OCI-LY3 (cell line): ENCODE results near the gene DUT.

Source experiments
- H2AFZ ChIP-seq: fragments of 200-600, 300-600 bp; shearing (Covaris generic); 2 replicates; pipeline ENCODE4 v1.6.0; 2014; ENCODE audit warnings: antibody characterized with exemption, low read depth, low read length
- H3K27ac ChIP-seq: fragments of 200-600, 300-600 bp; sonication (generic); 2 replicates; pipeline ENCODE4 v1.5.1; 2014; ENCODE audit warnings: mild to moderate bottlenecking, low read length, moderate library complexity, mixed read lengths
- H3K27me3 ChIP-seq: fragments of 200-600, 300-600 bp; sonication (generic); 2 replicates; pipeline ENCODE4 v1.6.1; 2014; ENCODE audit warnings: low read depth, low read length, mixed read lengths
- H3K36me3 ChIP-seq: fragments of 200-600, 300-600 bp; sonication (generic); replicated peaks from 2 replicates; pipeline ENCODE3; 2014; ENCODE audit warnings: low read depth, low read length, mixed read lengths
- H3K4me1 ChIP-seq: fragments of 300-600, 200-600 bp; sonication (generic); 2 replicates; pipeline ENCODE4 v1.6.1; 2014; ENCODE audit warnings: low read length, mixed read lengths
- H3K4me2 ChIP-seq: fragments of 200-600, 300-600 bp; sonication (generic); 2 replicates; pipeline ENCODE4 v1.6.1; 2014; ENCODE audit warnings: low read length, mixed read lengths
- H3K4me3 ChIP-seq: fragments of 300-600, 200-600 bp; sonication (generic); 2 replicates; pipeline ENCODE4 v1.5.1; 2014; ENCODE audit warnings: antibody characterized with exemption, mild to moderate bottlenecking, low read length, moderate library complexity
- H3K79me2 ChIP-seq: fragments of 300-600, 200-600 bp; shearing (Covaris generic); 2 replicates; pipeline ENCODE4 v1.6.1; 2014; ENCODE audit warnings: mild to moderate bottlenecking, low read length, mixed read lengths
- H3K9ac ChIP-seq: fragments of 300-600, 200-600 bp; shearing (Covaris generic); 2 replicates; pipeline ENCODE4 v1.6.0; 2014; ENCODE audit warnings: mild to moderate bottlenecking, low read length, moderate library complexity
- H3K9me3 ChIP-seq: fragments of 200-600, 300-600 bp; shearing (Covaris generic); 2 replicates; pipeline ENCODE4 v1.6.1; 2014; ENCODE audit warnings: low read length, mixed read lengths; ENCODE audit not compliant: insufficient read depth
- H4K20me1 ChIP-seq: fragments of 200-600, 300-600 bp; sonication (generic); 2 replicates; pipeline ENCODE4 v1.6.1; 2016; ENCODE audit warnings: low read length, mixed read lengths; ENCODE audit not compliant: insufficient read depth
- EZH2phosphoT487 ChIP-seq: fragments of 200-600 bp; shearing (Covaris generic); IDR thresholded peaks from 2 replicates; pipeline ENCODE4 v1.6.1; 2018; ENCODE audit warnings: antibody characterized with exemption, mixed run types, low read depth
- TF ChIP-seq, protein P1 (sequence below): fragments of 200-600, 300-600 bp; sonication (generic); IDR thresholded peaks from 2 replicates; pipeline ENCODE4 v1.5.1; 2014; ENCODE audit warnings: antibody characterized with exemption, low read length, low read depth

The DUT gene

DNA sequence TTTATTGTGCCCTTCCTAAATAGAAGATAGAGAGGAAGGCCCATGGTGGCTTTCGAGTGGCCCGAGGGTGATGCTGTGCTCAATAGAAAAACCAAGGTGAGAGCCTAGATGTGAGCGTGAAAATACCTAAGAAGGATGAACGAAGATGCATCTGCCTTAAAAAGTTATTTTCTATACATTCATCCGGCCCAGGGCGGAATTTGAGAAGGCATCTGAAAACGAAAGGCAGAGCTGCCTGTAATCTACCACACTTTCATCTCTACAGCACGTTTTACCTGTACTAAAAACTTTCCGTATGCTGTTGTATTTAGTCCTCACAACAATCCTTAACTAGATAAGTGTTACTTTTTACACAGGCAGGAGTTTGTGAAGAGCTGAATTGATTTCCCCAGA, 1.4 kb downstream of the DUT start:
- Histone ChIP-seq H4K20me1 (peaks cover 25% of the 10 kb centered on the region), H3K9me3 (no peaks in the 10 kb centered on the region), H3K4me1 (peaks cover 21% of the 10 kb centered on the region), H3K79me2 (peaks cover 70% of the 10 kb centered on the region), H3K9ac (peak overlapping the region; percentile 97), H3K4me3 (peak overlapping the region; percentile 95), H3K4me2 (peak overlapping the region; percentile 85), H3K27ac (peak overlapping the region; percentile 82), H3K27me3 (no peaks in the 10 kb centered on the region), H2AFZ (no peak overlapping the region), H3K36me3 (peaks cover 40% of the 10 kb centered on the region)
- TF ChIP-seq EZH2phosphoT487, result no peak
- TF ChIP-seq, protein P1, sequence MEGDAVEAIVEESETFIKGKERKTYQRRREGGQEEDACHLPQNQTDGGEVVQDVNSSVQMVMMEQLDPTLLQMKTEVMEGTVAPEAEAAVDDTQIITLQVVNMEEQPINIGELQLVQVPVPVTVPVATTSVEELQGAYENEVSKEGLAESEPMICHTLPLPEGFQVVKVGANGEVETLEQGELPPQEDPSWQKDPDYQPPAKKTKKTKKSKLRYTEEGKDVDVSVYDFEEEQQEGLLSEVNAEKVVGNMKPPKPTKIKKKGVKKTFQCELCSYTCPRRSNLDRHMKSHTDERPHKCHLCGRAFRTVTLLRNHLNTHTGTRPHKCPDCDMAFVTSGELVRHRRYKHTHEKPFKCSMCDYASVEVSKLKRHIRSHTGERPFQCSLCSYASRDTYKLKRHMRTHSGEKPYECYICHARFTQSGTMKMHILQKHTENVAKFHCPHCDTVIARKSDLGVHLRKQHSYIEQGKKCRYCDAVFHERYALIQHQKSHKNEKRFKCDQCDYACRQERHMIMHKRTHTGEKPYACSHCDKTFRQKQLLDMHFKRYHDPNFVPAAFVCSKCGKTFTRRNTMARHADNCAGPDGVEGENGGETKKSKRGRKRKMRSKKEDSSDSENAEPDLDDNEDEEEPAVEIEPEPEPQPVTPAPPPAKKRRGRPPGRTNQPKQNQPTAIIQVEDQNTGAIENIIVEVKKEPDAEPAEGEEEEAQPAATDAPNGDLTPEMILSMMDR, result no peak

DNA sequence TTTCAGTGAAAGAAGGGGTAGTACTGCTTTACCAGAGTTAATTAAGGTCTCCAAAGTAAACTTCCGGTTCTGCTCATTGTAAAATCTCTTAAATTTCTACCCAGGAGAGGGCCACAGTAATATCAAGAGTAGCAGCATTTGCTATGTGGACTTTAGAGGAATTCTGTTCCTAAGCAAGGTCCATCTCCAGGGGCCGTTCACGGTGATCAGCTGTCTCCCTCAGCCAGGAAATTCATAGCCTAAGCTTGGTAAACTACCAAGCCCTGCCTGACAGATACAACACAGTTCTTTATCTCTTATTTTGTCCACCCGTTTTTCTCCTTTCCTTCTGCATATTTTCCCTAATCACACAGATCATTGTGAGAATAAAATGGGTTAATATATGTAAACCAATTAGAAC, 2.3 kb downstream of the DUT start:
- Histone ChIP-seq H3K36me3 (peaks cover 44% of the 10 kb centered on the region), H3K4me3 (peak overlapping the region; percentile 95), H3K9me3 (no peaks in the 10 kb centered on the region), H3K4me2 (peak overlapping the region; percentile 85), H4K20me1 (peaks cover 30% of the 10 kb centered on the region), H3K27me3 (no peaks in the 10 kb centered on the region), H3K9ac (peak overlapping the region; percentile 97), H3K79me2 (peaks cover 77% of the 10 kb centered on the region), H2AFZ (no peak overlapping the region), H3K27ac (no peak overlapping the region), H3K4me1 (peaks cover 21% of the 10 kb centered on the region)
- TF ChIP-seq, protein P1, result no peak
- TF ChIP-seq EZH2phosphoT487, result no peak

DNA sequence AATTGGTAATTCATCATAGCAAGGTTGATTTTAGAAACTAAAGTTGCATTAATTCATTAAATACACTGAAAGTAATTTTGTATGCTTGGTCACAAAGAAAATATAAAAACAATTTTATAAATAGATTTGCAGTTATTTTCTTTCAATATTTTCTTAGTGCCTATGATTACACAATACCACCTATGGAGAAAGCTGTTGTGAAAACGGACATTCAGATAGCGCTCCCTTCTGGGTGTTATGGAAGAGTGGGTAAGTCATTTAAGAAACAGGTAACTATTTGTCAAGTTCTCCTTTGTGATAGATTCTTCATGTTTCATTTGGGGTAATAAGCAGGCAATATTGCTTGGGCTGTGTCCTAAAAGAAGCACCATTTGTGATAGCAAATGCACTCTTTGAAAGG, 3.0 kb downstream of the DUT start:
- Histone ChIP-seq H3K4me2 (no peak overlapping the region), H3K4me1 (peaks cover 21% of the 10 kb centered on the region), H3K79me2 (peaks cover 77% of the 10 kb centered on the region), H2AFZ (no peak overlapping the region), H3K9ac (no peak overlapping the region), H3K9me3 (no peaks in the 10 kb centered on the region), H3K27ac (no peak overlapping the region), H4K20me1 (peaks cover 33% of the 10 kb centered on the region), H3K36me3 (peaks cover 48% of the 10 kb centered on the region), H3K27me3 (no peaks in the 10 kb centered on the region), H3K4me3 (no peak overlapping the region)
- no peak for TF ChIP-seq EZH2phosphoT487
- TF ChIP-seq, protein P1, result no peak

DNA sequence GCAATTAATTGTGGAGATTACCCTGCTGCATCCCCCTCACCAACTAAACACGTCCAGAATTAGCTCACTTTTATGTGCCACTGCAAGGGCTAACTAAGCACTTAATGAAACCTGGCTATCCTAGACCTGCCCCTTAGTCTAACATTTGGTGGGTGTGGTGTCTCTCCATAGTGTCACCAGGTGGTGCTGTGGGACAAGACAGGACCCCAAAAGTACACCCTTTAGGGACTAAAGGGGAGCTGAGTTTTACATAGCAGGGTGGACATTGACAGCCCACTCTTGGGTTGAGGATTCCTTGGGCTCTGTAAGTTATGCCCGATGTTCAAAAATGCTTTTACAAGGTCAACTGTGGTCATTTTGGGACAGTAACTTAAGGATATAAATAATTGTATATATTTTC, 5.7 kb downstream of the DUT start:
- peaks cover 54% of the 10 kb centered on the region for H3K79me2 ChIP-seq
- TF ChIP-seq, protein P1, result peak; percentile 52
- TF ChIP-seq EZH2phosphoT487, result no peak
- H3K27ac ChIP-seq, result no peak overlapping the region
- H3K9me3 ChIP-seq, result no peaks in the 10 kb centered on the region
- no peak overlapping the region for H2AFZ ChIP-seq
- no peak overlapping the region for H3K4me3 ChIP-seq
- peaks cover 67% of the 10 kb centered on the region for H3K36me3 ChIP-seq
- H3K4me1 ChIP-seq, result peaks cover 21% of the 10 kb centered on the region
- H4K20me1 ChIP-seq, result peaks cover 33% of the 10 kb centered on the region
- H3K9ac ChIP-seq, result no peak overlapping the region
- no peak overlapping the region for H3K4me2 ChIP-seq
- H3K27me3 ChIP-seq, result no peaks in the 10 kb centered on the region
